ENCODE results near the gene NAIP.
"Not testable (repeated sequence)": the region's sequence is repeated elsewhere in the genome, so short reads cannot be mapped to it uniquely, and the experiment has no call there.

GRCh38 chr5:71025289-71025953, at the start of gene NAIP:
- not testable (repeated sequence) for TF ChIP-seq POLR2A, CTCF (IDR thresholded peaks at IDR 0.05)

All from uterus (tissue), 2 donors.